ENCODE results near the gene SLC5A10.

Gene SLC5A10

GRCh38 chr17:19001907-19002590, 50.1 kb downstream of the SLC5A10 start:
- Histone ChIP-seq H3K4me1 (ENCODE audit: control insufficient read depth, low read depth, low read length) (peaks cover 6% of the 10 kb centered on the region), H3K36me3 (ENCODE audit: control insufficient read depth, low read depth, low read length) (peaks cover 7% of the 10 kb centered on the region), H3K4me3 (ENCODE audit: low read length) (no peak overlapping the region), H3K27ac (ENCODE audit: low read length) (no peak overlapping the region), H3K9ac (ENCODE audit: low read length) (no peak overlapping the region), H3K9me3 (ENCODE audit: control insufficient read depth, low read depth, low read length) (no peaks in the 10 kb centered on the region), H3K27me3 (ENCODE audit: control insufficient read depth, insufficient read depth, low read length) (no peaks in the 10 kb centered on the region)

DNA sequence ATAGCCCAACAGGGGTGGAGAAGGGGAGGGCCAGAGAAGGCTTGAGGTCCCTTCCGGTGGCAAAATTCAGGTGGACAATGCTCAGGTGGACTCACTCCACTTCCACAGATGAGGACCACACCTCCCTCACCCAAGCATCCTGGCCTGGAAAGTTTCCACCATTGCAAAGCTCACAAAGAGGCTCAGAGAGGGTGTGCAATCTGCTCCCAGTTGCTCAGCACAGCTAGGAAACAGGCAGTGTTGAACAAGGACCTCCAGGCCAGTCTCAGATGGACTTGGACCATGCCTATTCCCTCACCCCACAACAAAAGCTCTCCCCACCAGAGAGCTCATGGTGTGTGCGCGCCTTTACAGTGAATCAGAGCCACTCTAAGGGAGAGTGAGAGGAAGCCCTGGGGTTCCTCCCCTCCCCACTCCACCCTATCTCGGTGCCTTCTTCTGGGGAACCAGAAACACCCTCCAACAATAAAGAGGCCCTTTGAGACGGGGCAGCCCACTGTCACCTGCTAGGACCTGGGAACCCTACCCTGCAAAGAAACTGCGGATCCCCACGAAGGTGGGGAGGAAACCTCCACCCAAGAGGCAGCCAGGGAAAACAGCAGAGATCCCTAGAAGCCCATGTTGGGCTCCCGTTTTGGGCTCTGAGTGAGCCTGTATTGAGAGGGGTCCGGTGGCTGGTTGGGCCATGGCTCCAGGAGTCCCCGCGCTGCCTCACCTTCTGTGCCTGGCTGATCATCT, 51.0 kb downstream of the SLC5A10 start:
- H3K4me1 ChIP-seq (ENCODE audit: control insufficient read depth, low read depth, low read length): peaks cover 6% of the 10 kb centered on the region
- peak overlapping the region; percentile 72 for H3K4me3 ChIP-seq (ENCODE audit: low read length)

GRCh38 chr17:19003543-19004420, 51.8 kb downstream of the SLC5A10 start:
- Histone ChIP-seq H3K27ac (ENCODE audit: low read length) (no peak overlapping the region), H3K27me3 (ENCODE audit: control insufficient read depth, insufficient read depth, low read length) (no peaks in the 10 kb centered on the region), H3K4me3 (ENCODE audit: low read length) (peak overlapping the region; percentile 72), H3K9me3 (ENCODE audit: control insufficient read depth, low read depth, low read length) (no peaks in the 10 kb centered on the region), H3K4me1 (ENCODE audit: control insufficient read depth, low read depth, low read length) (peaks cover 6% of the 10 kb centered on the region), H3K36me3 (ENCODE audit: control insufficient read depth, low read depth, low read length) (peaks cover 7% of the 10 kb centered on the region), H3K9ac (ENCODE audit: low read length) (peak overlapping the region; percentile 70)

More for the DNA sequence above, 51.0 kb downstream of the SLC5A10 start:
- Histone ChIP-seq H3K9ac (ENCODE audit: low read length) (peak overlapping the region; percentile 66), H3K27me3 (ENCODE audit: control insufficient read depth, insufficient read depth, low read length) (no peaks in the 10 kb centered on the region), H3K36me3 (ENCODE audit: control insufficient read depth, low read depth, low read length) (peaks cover 7% of the 10 kb centered on the region), H3K9me3 (ENCODE audit: control insufficient read depth, low read depth, low read length) (no peaks in the 10 kb centered on the region), H3K27ac (ENCODE audit: low read length) (no peak overlapping the region)

DNA sequence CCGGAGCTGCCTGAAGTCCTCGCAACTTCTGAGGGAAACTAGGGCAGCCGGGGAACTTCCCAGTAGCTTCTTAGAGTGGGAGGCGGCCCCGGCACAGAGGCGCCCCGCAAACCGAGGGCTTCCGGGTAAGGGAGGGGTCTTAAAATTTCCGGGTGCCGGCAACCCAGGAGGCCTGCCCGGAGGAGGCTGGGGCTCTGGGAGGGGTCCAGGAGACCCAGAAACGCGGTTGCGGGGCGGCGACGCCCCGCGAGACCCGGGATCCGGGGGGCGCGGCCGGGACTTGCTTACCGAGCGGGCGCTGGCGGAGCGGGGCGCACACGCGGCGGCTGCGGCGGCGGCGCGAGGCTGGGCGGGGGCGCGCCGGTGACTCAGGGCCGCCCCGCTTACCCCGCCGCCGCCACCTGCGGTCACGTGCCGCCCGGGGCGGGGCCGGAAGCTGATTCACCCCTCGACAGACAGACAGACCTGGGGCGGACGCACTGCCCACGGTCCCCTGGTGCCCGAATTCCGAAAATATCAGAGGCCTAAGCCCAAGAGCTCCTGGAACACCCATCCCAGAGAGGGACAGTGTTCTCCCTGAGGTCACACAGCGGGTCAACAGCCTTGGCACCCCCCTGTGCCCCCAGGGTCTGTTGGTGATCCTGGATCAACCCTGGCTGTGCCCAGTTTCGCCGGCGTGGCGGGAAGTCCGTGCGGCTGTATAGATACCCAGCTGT, 52.6 kb downstream of the SLC5A10 start, which contains the start of gene FAM83G:
TSS of gene FAM83G (minus strand) at position 344 of the 716 bp plus-strand sequence. CDS start 723 bp downstream, outside the sequence.
- no peaks in the 10 kb centered on the region for H3K27me3 ChIP-seq (ENCODE audit: control insufficient read depth, insufficient read depth, low read length)
- no peaks in the 10 kb centered on the region for H3K9me3 ChIP-seq (ENCODE audit: control insufficient read depth, low read depth, low read length)
- H3K4me3 ChIP-seq (ENCODE audit: low read length): peak within 1 kb of the TSS; percentile 72
- H3K27ac ChIP-seq (ENCODE audit: low read length): no peak within 1 kb of the TSS
- H3K36me3 ChIP-seq (ENCODE audit: control insufficient read depth, low read depth, low read length): peaks cover 7% of the 10 kb centered on the region
- H3K9ac ChIP-seq (ENCODE audit: low read length): peak within 1 kb of the TSS; percentile 70
- peaks cover 6% of the 10 kb centered on the region for H3K4me1 ChIP-seq (ENCODE audit: control insufficient read depth, low read depth, low read length)

- no peak overlapping the region for H3K27ac ChIP-seq (ENCODE audit: low read length)
- peak overlapping the region; percentile 68 for H3K4me3 ChIP-seq (ENCODE audit: low read length)
- no peaks in the 10 kb centered on the region for H3K27me3 ChIP-seq (ENCODE audit: control insufficient read depth, insufficient read depth, low read length)
- no peaks in the 10 kb centered on the region for H3K9me3 ChIP-seq (ENCODE audit: control insufficient read depth, low read depth, low read length)
- H3K4me1 ChIP-seq (ENCODE audit: control insufficient read depth, low read depth, low read length): peaks cover 6% of the 10 kb centered on the region
- H3K36me3 ChIP-seq (ENCODE audit: control insufficient read depth, low read depth, low read length): peaks cover 7% of the 10 kb centered on the region
- H3K9ac ChIP-seq (ENCODE audit: low read length): peak overlapping the region; percentile 66
Measured at GRCh38 chr17:19005137-19005773, 53.3 kb downstream of the SLC5A10 start.

DNA sequence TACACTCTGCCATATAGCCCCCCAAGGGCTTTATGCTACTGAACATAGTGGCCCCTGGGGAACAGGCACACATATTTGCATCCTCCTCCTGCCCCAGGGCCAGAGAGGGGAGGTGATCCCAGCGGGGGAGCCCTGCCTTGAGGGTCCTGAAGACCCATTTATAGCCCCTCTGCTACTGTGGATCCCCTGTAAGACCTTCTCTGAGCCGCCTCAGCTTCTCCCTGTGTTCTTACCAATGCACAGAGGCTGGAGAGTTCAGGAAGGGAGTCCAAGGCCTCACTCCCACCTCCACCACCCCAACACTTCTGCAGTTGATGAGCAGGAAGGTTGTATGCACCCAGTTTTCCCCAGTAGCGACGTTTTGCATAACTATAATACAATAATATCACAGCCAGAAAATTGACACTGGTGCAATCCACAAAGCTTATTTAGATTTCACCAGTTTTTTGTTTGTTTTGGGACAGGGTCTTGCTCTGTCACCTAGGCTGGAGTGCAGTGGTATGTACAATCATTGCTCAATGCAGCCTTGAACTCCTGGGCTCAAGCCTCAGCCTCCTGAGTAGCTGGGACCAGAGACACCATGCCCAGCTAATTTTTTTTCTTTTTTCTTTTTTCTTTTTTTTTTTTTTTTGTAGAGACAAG, 53.9 kb downstream of the SLC5A10 start:
- Histone ChIP-seq H3K9ac (ENCODE audit: low read length) (no peak overlapping the region), H3K9me3 (ENCODE audit: control insufficient read depth, low read depth, low read length) (no peaks in the 10 kb centered on the region), H3K4me1 (ENCODE audit: control insufficient read depth, low read depth, low read length) (peaks cover 6% of the 10 kb centered on the region), H3K27ac (ENCODE audit: low read length) (no peak overlapping the region), H3K4me3 (ENCODE audit: low read length) (no peak overlapping the region), H3K36me3 (ENCODE audit: control insufficient read depth, low read depth, low read length) (peaks cover 6% of the 10 kb centered on the region), H3K27me3 (ENCODE audit: control insufficient read depth, insufficient read depth, low read length) (no peaks in the 10 kb centered on the region)

DNA sequence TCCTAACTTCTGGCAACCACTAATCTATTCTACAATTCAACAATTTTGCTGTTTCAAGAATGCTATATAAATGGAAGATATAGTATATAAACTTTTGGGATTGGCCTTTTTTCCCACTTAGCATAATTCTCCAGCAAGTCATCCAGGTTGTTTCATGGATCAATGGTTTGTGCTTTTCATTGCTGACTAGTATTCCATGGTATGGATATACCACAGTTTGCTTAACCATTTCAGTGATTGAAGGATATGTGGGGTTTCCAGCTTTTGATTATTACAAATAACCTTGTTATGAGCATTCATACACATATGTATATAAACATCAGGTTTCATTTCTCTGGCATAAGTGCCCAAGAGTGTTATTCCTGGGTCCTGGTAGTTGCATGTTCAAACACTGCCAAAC, 54.7 kb downstream of the SLC5A10 start:
- Histone ChIP-seq H3K27me3 (ENCODE audit: control insufficient read depth, insufficient read depth, low read length) (no peaks in the 10 kb centered on the region), H3K36me3 (ENCODE audit: control insufficient read depth, low read depth, low read length) (no peaks in the 10 kb centered on the region), H3K9ac (ENCODE audit: low read length) (no peak overlapping the region), H3K9me3 (ENCODE audit: control insufficient read depth, low read depth, low read length) (no peaks in the 10 kb centered on the region), H3K4me1 (ENCODE audit: control insufficient read depth, low read depth, low read length) (peaks cover 6% of the 10 kb centered on the region), H3K4me3 (ENCODE audit: low read length) (no peak overlapping the region), H3K27ac (ENCODE audit: low read length) (no peak overlapping the region)

DNA sequence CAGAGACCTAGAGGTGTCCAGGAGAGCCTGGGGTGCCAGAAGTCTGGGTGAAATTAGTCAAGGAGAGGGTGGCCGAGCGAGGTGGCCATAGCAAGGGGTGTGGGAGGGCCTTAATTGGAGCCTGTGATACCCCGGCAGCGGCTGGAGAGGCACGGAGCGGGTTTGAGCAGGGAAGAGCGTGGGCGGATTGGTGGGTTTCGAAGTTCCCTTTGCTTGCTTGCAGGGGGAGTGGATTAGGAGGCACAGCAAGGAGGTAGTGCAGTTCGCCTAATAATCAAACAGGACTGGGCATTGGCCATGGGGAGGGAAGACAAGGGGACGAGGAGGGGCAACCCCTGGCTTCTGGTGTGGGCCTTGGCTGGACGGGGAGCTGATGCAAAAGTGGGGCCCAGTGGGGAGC, 58.0 kb downstream of the SLC5A10 start:
- no peaks in the 10 kb centered on the region for H3K36me3 ChIP-seq (ENCODE audit: control insufficient read depth, low read depth, low read length)
- no peak overlapping the region for H3K4me3 ChIP-seq (ENCODE audit: low read length)
- no peaks in the 10 kb centered on the region for H3K9me3 ChIP-seq (ENCODE audit: control insufficient read depth, low read depth, low read length)
- no peak overlapping the region for H3K9ac ChIP-seq (ENCODE audit: low read length)
- peaks cover 3% of the 10 kb centered on the region for H3K4me1 ChIP-seq (ENCODE audit: control insufficient read depth, low read depth, low read length)
- H3K27ac ChIP-seq (ENCODE audit: low read length): no peak overlapping the region
- H3K27me3 ChIP-seq (ENCODE audit: control insufficient read depth, insufficient read depth, low read length): no peaks in the 10 kb centered on the region

GRCh38 chr17:19010729-19011505, 59.0 kb downstream of the SLC5A10 start:
- Histone ChIP-seq H3K27ac (ENCODE audit: low read length) (no peak overlapping the region), H3K4me3 (ENCODE audit: low read length) (no peak overlapping the region), H3K27me3 (ENCODE audit: control insufficient read depth, insufficient read depth, low read length) (no peaks in the 10 kb centered on the region), H3K36me3 (ENCODE audit: control insufficient read depth, low read depth, low read length) (no peaks in the 10 kb centered on the region), H3K9me3 (ENCODE audit: control insufficient read depth, low read depth, low read length) (no peaks in the 10 kb centered on the region), H3K4me1 (ENCODE audit: control insufficient read depth, low read depth, low read length) (no peaks in the 10 kb centered on the region), H3K9ac (ENCODE audit: low read length) (no peak overlapping the region)

GRCh38 chr17:19011581-19011980, 59.6 kb downstream of the SLC5A10 start:
- Histone ChIP-seq H3K27ac (ENCODE audit: low read length) (no peak overlapping the region), H3K4me1 (ENCODE audit: control insufficient read depth, low read depth, low read length) (no peaks in the 10 kb centered on the region), H3K9me3 (ENCODE audit: control insufficient read depth, low read depth, low read length) (no peaks in the 10 kb centered on the region), H3K36me3 (ENCODE audit: control insufficient read depth, low read depth, low read length) (no peaks in the 10 kb centered on the region), H3K9ac (ENCODE audit: low read length) (no peak overlapping the region), H3K4me3 (ENCODE audit: low read length) (no peak overlapping the region), H3K27me3 (ENCODE audit: control insufficient read depth, insufficient read depth, low read length) (no peaks in the 10 kb centered on the region)

Data from iPS-18a (cell line).